ENCODE data around the gene GUCY2C. TPM values are rescaled to one million over a fixed set of nuclear protein-coding genes. Genes with fewer than 3 reads are reported as not detected.

The GUCY2C gene
- total RNA-seq, 2 experiments from 2014 or later, result not detected

GRCh38 chr12:14619741-14620501, 76.5 kb downstream of the GUCY2C start:
- Mint-ChIP-seq H3K4me1 (no peaks in the 10 kb centered on the region), H3K27me3 (peaks cover 6% of the 10 kb centered on the region), H3K36me3 (ENCODE audit: low read depth) (no peaks in the 10 kb centered on the region), H3K27ac (no peak overlapping the region), H3K4me3 (no peak overlapping the region), H3K9me3 (ENCODE audit: low read depth) (no peaks in the 10 kb centered on the region)
- POLR2A ChIA-PET, result no interaction called here
- DNase-seq (no peak), ATAC-seq (no peak)
- CTCF ChIA-PET, result interaction anchor here (0.6 to 2.1 kb wide), 5 partner anchors 8 to 568 kb away, joined by 3 to 7 read pairs (median 3); no protein-coding TSS in a partner anchor
- intact Hi-C loops (cut with DNase I, micrococcal nuclease), result loop anchor here (1.0 to 5.0 kb wide), 3 partner anchors 258 to 433 kb away; no protein-coding TSS in a partner anchor

GRCh38 chr12:14618983-14619382, 77.4 kb downstream of the GUCY2C start:
- peaks cover 8% of the 10 kb centered on the region for H3K27me3 Mint-ChIP-seq
- POLR2A ChIA-PET, result no interaction called here
- intact Hi-C loops (cut with DNase I, micrococcal nuclease), result loop anchor here (1.0 to 5.0 kb wide), 2 partner anchors 381 to 432 kb away; no protein-coding TSS in a partner anchor
- H3K9me3 Mint-ChIP-seq (ENCODE audit: low read depth), result no peaks in the 10 kb centered on the region
- CTCF ChIA-PET, result interaction anchor here (1.6 kb wide), 1 partner anchor 9 kb away, joined by 4 read pairs; no protein-coding TSS in a partner anchor
- no peaks in the 10 kb centered on the region for H3K36me3 Mint-ChIP-seq (ENCODE audit: low read depth)
- peak; percentile 33 for ATAC-seq
- no peaks in the 10 kb centered on the region for H3K4me1 Mint-ChIP-seq
- H3K4me3 Mint-ChIP-seq, result no peak overlapping the region
- H3K27ac Mint-ChIP-seq, result no peak overlapping the region
- no peak for DNase-seq

GRCh38 chr12:14614704-14615121, 81.7 kb downstream of the GUCY2C start:
- ATAC-seq, result no peak
- intact Hi-C loops (cut with DNase I, micrococcal nuclease), result loop anchor here in 1 of 2 experiments (5.0 kb wide), 1 partner anchor 427 kb away; no protein-coding TSS in a partner anchor
- H3K4me3 Mint-ChIP-seq, result no peak overlapping the region

GRCh38 chr12:14613718-14614117, 82.7 kb downstream of the GUCY2C start:
- ATAC-seq, result no peak
- H3K36me3 Mint-ChIP-seq (ENCODE audit: low read depth), result no peaks in the 10 kb centered on the region
- no peaks in the 10 kb centered on the region for H3K4me1 Mint-ChIP-seq
- peaks cover 5% of the 10 kb centered on the region for H3K27me3 Mint-ChIP-seq
- DNase-seq, result no peak
- H3K27ac Mint-ChIP-seq, result no peak overlapping the region
- peaks cover 14% of the 10 kb centered on the region for H3K9me3 Mint-ChIP-seq (ENCODE audit: low read depth)
- POLR2A ChIA-PET, result no interaction called here
- intact Hi-C loops (cut with DNase I, micrococcal nuclease), result no loop called here
- no peak overlapping the region for H3K4me3 Mint-ChIP-seq
- CTCF ChIA-PET, result interaction anchor here (1.8 kb wide), 1 partner anchor 18 kb away, joined by 3 read pairs; no protein-coding TSS in a partner anchor

More at GRCh38 chr12:14614704-14615121, 81.7 kb downstream of the GUCY2C start:
- Mint-ChIP-seq H3K36me3 (ENCODE audit: low read depth) (no peaks in the 10 kb centered on the region), H3K27me3 (peaks cover 5% of the 10 kb centered on the region), H3K4me1 (no peaks in the 10 kb centered on the region), H3K9me3 (ENCODE audit: low read depth) (peaks cover 10% of the 10 kb centered on the region), H3K27ac (no peak overlapping the region)
- no peak for DNase-seq
- POLR2A ChIA-PET, result no interaction called here
- CTCF ChIA-PET, result no interaction called here

- DNase-seq (no peak), ATAC-seq (no peak)
- peaks cover 5% of the 10 kb centered on the region for H3K27me3 Mint-ChIP-seq
- intact Hi-C loops (cut with DNase I, micrococcal nuclease), result no loop called here
- H3K9me3 Mint-ChIP-seq (ENCODE audit: low read depth), result peaks cover 15% of the 10 kb centered on the region
- no peak overlapping the region for H3K4me3 Mint-ChIP-seq
- H3K27ac Mint-ChIP-seq, result no peak overlapping the region
- H3K4me1 Mint-ChIP-seq, result no peaks in the 10 kb centered on the region
- no peaks in the 10 kb centered on the region for H3K36me3 Mint-ChIP-seq (ENCODE audit: low read depth)
- POLR2A ChIA-PET, result no interaction called here
- CTCF ChIA-PET, result interaction anchor here (0.9 to 2.9 kb wide), 4 partner anchors 12 to 375 kb away, joined by 3 to 14 read pairs (median 3); no protein-coding TSS in a partner anchor
These were observed 83.4 kb downstream of the GUCY2C start for GRCh38 chr12:14612898-14613445.

- peaks cover 15% of the 10 kb centered on the region for H3K9me3 Mint-ChIP-seq (ENCODE audit: low read depth)
- no peaks in the 10 kb centered on the region for H3K36me3 Mint-ChIP-seq (ENCODE audit: low read depth)
- POLR2A ChIA-PET, result no interaction called here
- no peaks in the 10 kb centered on the region for H3K4me1 Mint-ChIP-seq
- DNase-seq (no peak), ATAC-seq (no peak)
- peaks cover 5% of the 10 kb centered on the region for H3K27me3 Mint-ChIP-seq
- CTCF ChIA-PET, result interaction anchor here (0.9 to 2.9 kb wide), 5 partner anchors 13 to 374 kb away, joined by 3 to 14 read pairs (median 3); no protein-coding TSS in a partner anchor
- intact Hi-C loops (cut with DNase I, micrococcal nuclease), result no loop called here
- no peak overlapping the region for H3K27ac Mint-ChIP-seq
- no peak overlapping the region for H3K4me3 Mint-ChIP-seq
These were observed 84.1 kb downstream of the GUCY2C start for GRCh38 chr12:14612250-14612649.

GRCh38 chr12:14611640-14612203, 84.7 kb downstream of the GUCY2C start:
- intact Hi-C loops (cut with DNase I, micrococcal nuclease), result no loop called here
- CTCF ChIA-PET, result interaction anchor here (0.9 to 2.9 kb wide), 4 partner anchors 13 to 374 kb away, joined by 3 to 14 read pairs (median 3); no protein-coding TSS in a partner anchor
- Mint-ChIP-seq H3K27me3 (peaks cover 5% of the 10 kb centered on the region), H3K9me3 (ENCODE audit: low read depth) (peaks cover 15% of the 10 kb centered on the region), H3K27ac (no peak overlapping the region), H3K36me3 (ENCODE audit: low read depth) (no peaks in the 10 kb centered on the region), H3K4me1 (no peaks in the 10 kb centered on the region), H3K4me3 (no peak overlapping the region)
- ATAC-seq (no peak), DNase-seq (no peak)
- POLR2A ChIA-PET, result no interaction called here

- ATAC-seq, result no peak
- H3K4me3 Mint-ChIP-seq, result no peak overlapping the region
- POLR2A ChIA-PET, result interaction anchor here (0.6 kb wide), 1 partner anchor 386 kb away, joined by 4 read pairs; no protein-coding TSS in a partner anchor
- peaks cover 19% of the 10 kb centered on the region for H3K9me3 Mint-ChIP-seq (ENCODE audit: low read depth)
- H3K36me3 Mint-ChIP-seq (ENCODE audit: low read depth), result peaks cover 2% of the 10 kb centered on the region
- DNase-seq, result no peak
- intact Hi-C loops (cut with DNase I, micrococcal nuclease), result loop anchor here in 1 of 2 experiments (10.0 kb wide), 1 partner anchor 283 kb away; no protein-coding TSS in a partner anchor
- peaks cover 10% of the 10 kb centered on the region for H3K27me3 Mint-ChIP-seq
- no peak overlapping the region for H3K27ac Mint-ChIP-seq
- no peaks in the 10 kb centered on the region for H3K4me1 Mint-ChIP-seq
- CTCF ChIA-PET, result no interaction called here
These were observed 88.8 kb downstream of the GUCY2C start for GRCh38 chr12:14607568-14607967.

- CTCF ChIA-PET, result interaction anchor here (0.6 kb wide), 1 partner anchor 13 kb away, joined by 3 read pairs; no protein-coding TSS in a partner anchor
- intact Hi-C loops (cut with DNase I, micrococcal nuclease), result loop anchor here in 1 of 2 experiments (10.0 kb wide), 1 partner anchor 281 kb away; no protein-coding TSS in a partner anchor
- Mint-ChIP-seq H3K27me3 (peaks cover 12% of the 10 kb centered on the region), H3K4me3 (no peak overlapping the region), H3K27ac (no peak overlapping the region), H3K36me3 (ENCODE audit: low read depth) (peaks cover 2% of the 10 kb centered on the region), H3K4me1 (no peaks in the 10 kb centered on the region), H3K9me3 (ENCODE audit: low read depth) (peaks cover 12% of the 10 kb centered on the region)
- ATAC-seq (no peak), DNase-seq (no peak)
- POLR2A ChIA-PET, result no interaction called here
These were observed 90.9 kb downstream of the GUCY2C start for GRCh38 chr12:14605401-14605989.

GRCh38 chr12:14601692-14602478, 94.5 kb downstream of the GUCY2C start:
- peaks cover 10% of the 10 kb centered on the region for H3K9me3 Mint-ChIP-seq (ENCODE audit: low read depth)
- no peaks in the 10 kb centered on the region for H3K4me1 Mint-ChIP-seq
- no peak overlapping the region for H3K27ac Mint-ChIP-seq
- H3K36me3 Mint-ChIP-seq (ENCODE audit: low read depth), result peaks cover 2% of the 10 kb centered on the region
- no peak overlapping the region for H3K4me3 Mint-ChIP-seq
- POLR2A ChIA-PET, result no interaction called here
- CTCF ChIA-PET, result no interaction called here
- ATAC-seq (no peak), DNase-seq (no peak)
- intact Hi-C loops (cut with DNase I, micrococcal nuclease), result loop anchor here in 1 of 2 experiments (10.0 kb wide), 1 partner anchor 277 kb away; no protein-coding TSS in a partner anchor
- peaks cover 12% of the 10 kb centered on the region for H3K27me3 Mint-ChIP-seq

Measured in activated CD4-positive, alpha-beta T cell treated with anti-CD3 and anti-CD28 coated beads for 36 hours (primary cell).